Astrocyte of the hippocampus (primary cell): ENCODE data around the gene FGD4.
A peak's percentile ranks its signal among the peaks of the same experiment; 100 is the strongest.

Experiments used
- DNase-seq: peaks from one replicate; pipeline ENCODE4 v3.0.0; 2011; ENCODE audit warnings: low read depth, low spot score

Gene FGD4

GRCh38 chr12:32605326-32606095 is 206.2 kb downstream of the FGD4 start:
- no peak for DNase-seq

DNA sequence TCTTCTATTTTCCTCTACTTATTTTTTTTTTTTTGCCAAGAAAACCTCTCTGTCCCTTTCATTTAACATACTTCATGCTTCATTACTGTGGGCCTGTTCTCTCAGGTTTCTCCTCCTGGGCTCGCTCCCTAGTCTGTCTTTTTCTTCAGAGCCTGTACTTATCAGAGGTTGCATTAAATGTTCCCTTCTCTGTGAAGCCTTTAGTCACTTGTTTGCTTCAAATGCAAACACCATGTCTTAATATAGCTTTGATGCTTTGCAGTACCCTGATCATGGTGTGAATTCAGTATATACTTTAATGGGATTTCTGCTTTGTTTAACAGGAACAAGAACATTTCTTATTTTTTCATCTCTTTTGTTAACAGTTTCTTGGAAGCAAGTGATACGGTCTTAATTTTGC is 207.1 kb downstream of the FGD4 start:
- DNase-seq = no peak

- no peak for DNase-seq
Measured at GRCh38 chr12:32609966-32610365, 210.6 kb downstream of the FGD4 start.

- DNase-seq = no peak
Measured at GRCh38 chr12:32611986-32612385, 212.6 kb downstream of the FGD4 start.

- DNase-seq = no peak
Measured at GRCh38 chr12:32612658-32613614, 213.6 kb downstream of the FGD4 start.

- DNase-seq = no peak
Measured at GRCh38 chr12:32615441-32615840, 216.1 kb downstream of the FGD4 start.

GRCh38 chr12:32617534-32617933 is 218.2 kb downstream of the FGD4 start:
- no peak for DNase-seq

- no peak for DNase-seq
Measured at GRCh38 chr12:32618115-32618514, 218.8 kb downstream of the FGD4 start.

DNA sequence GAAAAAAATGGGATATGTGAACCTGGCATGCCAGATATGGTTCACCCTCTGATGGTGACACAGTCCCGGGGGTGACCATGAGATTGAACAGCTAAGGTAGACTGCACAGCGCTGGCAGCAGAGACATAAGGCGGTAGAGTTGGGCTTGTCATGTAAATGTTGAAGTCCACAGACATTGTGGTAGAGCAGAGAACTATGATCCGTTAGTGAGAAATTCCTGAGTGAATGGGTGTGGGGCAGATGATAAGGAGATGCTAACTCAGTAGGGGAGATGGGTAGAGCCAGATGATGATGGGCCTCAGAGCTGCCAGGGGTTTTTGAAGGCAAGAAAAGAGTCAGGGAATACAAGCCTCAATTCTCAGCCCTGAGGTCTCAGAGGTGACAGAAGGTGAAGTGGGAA is 228.6 kb downstream of the FGD4 start:
- DNase-seq = no peak

- no peak for DNase-seq
Measured at GRCh38 chr12:32641287-32641901, 242.0 kb downstream of the FGD4 start.

DNA sequence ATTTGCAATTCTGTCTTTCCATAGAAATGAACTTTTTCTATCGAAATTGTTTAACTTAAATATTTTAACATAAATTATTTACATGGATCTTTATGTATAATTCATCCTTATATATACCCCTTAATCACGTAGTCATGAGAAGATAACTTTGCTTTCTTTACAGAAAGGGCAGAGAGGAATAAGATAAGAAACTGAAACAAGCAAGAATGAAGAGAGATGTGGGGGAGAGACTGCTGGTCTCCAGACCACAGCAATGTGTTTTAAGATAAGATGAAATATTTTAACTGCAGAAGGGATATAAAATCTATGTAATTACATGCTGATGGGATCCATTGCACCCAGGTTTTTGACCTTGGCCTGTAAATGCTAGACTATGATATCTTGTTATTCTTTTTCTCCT is 245.1 kb downstream of the FGD4 start:
- peak; percentile 19 for DNase-seq

DNA sequence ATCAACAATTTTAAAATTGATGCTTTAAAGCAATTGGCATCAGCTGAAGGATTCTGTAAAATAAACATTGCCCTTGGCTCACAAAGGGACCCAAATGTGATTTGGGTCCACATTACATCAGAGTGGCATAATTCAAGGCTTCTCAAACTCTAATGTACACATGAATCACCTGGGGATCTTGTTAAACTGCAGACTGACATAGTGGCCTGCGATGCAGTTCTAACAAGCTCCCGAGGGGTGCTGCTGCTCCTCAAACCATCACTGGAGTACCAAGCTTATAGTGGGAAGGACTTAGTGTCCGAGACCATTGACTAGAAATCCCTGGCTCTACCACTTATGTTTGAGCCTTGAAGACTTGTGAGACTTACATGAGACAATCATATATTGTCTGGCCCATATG is 247.9 kb downstream of the FGD4 start:
- no peak for DNase-seq

DNA sequence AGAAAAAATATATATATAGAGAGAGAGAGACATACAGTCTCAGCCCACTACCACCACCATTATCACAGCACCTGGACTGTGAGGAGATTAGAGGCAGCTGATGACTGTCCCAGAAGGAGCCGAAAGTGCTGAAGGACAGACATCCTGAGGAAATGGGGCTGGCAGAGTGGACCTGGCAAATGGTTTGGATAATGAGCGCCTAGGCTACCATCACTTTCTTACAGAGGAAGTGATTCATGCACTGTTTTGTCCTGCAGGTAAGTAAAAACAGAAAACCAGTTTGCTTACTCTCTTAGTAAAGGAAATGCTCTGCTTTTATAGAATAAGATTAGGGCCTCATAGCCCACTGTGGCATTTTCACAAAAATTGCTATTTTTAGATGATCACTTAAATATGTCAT is 251.2 kb downstream of the FGD4 start:
- no peak for DNase-seq

DNA sequence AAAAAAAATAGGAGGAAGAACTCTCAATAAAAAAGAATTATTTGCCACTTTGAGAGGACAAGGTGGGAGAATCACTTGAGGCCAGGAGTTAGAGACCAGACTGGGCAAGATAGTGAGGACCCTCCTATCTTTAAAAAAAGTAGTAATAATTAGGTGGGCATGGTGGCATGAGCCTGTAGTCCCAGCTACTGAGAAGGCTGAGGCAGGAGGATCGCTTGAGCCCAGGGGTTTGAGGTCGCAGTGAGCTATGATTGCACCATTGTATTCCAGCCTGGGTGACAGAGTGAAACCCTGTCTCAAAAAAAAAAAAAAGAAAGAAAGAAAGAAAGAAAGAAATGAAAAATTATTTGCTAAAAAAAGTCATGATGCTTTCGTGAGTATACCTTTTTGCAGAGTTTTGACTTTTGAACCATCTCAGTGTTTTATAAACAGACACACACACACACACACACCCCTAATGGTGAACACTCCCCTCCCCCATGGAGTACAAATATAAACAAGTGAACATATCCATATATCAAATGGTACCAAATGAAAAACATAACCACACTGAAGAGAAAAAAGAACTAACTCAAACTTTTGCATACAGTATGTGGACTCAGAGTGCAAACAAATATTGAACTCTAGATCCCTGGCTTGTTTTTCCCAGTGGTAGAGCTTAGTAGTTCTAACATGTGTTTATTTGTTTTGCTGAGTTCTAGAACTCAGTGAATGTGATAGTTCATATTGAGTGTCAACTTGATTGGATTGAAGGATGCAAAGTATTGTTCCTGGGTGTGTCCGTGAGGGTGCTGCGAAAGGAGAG is 252.0 kb downstream of the FGD4 start:
- DNase-seq = no peak

DNA sequence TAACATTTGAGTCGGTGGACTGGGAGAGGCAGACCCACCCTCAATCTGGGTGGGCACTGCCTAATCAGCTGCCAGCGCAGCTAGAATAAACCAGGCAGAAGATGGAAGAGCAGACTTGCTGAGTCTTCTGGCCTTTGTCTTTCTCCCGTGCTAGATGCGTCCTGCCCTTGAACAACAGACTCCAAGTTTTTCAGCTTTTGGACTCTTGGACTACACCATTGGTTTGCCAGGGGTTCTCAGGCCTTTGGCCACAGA is 252.5 kb downstream of the FGD4 start:
- DNase-seq = no peak

- DNase-seq = no peak
Measured at GRCh38 chr12:32659908-32660440, 260.6 kb downstream of the FGD4 start.

DNA sequence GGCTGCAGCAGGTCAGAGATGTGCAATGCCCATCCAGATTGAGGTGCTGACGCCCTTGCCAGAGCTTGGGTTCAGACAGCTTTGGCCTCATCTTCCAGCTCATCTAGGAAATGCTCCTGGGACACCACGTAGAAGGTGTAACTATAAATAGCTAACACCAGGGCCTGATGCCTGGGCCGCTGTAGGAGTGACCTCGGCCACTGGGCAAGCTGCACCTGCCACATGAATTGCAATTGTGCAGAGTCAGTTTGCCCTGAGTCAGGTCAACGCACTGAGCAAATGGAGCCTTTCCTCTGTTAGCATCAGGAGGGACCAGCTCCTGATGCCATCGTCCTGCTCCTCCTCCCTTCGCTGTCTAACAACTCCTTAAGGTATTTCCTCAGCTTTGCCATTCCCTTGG is 262.3 kb downstream of the FGD4 start:
- DNase-seq = no peak

DNA sequence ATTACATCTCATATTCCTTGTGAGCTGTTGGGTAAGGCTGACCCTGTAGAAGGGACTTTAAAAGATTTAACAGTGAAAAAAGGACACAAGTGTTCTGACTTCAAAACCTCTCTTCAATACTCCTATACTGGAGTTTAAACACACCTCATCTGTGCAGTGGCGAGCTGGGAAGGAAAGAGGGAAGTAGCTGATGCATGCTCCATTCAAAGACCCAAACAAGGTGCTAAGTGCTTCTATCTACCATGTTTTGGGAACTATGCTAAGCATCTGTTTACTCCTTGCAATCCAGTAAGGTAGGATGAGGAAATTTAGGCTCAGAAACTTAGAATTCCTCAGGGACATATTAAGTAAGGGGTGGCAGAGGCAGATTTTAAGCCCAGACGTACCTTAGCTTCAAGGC is 263.3 kb downstream of the FGD4 start:
- DNase-seq = no peak

GRCh38 chr12:32666018-32666417 is 266.7 kb downstream of the FGD4 start:
- DNase-seq = no peak

GRCh38 chr12:32669584-32669983 is 270.2 kb downstream of the FGD4 start:
- DNase-seq = no peak

DNA sequence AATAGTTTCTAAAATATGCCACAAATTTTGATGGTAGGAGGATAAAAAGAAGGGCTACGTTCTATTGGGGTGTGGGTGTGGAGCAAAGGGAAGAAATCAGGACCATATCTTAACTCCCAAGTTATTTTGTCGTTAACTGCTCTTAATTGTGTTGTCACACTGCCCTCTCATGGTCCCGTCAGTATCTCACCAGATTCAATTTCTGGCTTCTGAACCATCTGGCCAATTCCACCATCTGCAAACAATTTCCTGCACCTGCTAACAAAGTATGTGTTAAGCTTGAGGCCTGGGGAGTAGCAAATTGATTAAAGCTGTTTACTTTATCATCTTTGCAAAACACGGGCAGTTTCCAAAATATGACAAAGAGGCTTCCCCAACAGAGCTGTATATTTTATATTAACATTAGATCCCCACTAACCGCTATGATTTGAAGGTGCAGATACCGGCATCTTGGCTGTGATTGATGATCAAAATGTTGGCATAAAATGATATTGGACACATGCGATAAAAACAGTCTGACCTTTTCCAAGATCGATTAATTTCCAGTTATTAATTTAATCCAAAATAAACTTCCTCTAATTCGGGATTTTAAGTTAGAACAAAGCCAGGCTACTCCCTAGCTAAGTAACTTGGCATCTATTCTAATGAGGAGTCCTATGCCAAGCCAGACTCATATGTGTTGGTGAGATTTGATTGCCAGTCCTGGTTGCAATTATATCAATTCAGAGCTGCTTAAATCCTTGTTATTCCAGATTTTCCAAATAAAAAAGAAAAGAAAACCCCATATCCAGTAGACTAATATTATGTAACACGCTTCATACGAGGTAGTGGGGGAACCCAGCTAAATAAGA is 272.8 kb downstream of the FGD4 start:
- DNase-seq = peak; percentile 77
